ENCODE measurements around the gene LRRC47.

The LRRC47 gene

GRCh38 chr1:3778590-3779264 lies 17.6 kb downstream of the LRRC47 start:
- Histone ChIP-seq H3K27ac (ENCODE audit: low read depth, low read length, poor library complexity, severe bottlenecking) (no peak overlapping the region), H3K4me3 (ENCODE audit: low read depth, low read length, poor library complexity, severe bottlenecking) (no peak overlapping the region), H3K9ac (ENCODE audit: low read length) (no peak overlapping the region), H3K4me2 (ENCODE audit: low read length) (no peak overlapping the region), H3K27me3 (ENCODE audit: insufficient read depth, low read length) (no peaks in the 10 kb centered on the region), H3F3A (ENCODE audit: insufficient read depth, low read length) (no peaks in the 10 kb centered on the region), H3K4me1 (ENCODE audit: insufficient read depth, low read length, severe bottlenecking) (peaks cover 14% of the 10 kb centered on the region), H4K20me1 (ENCODE audit: insufficient read depth, low read length) (no peaks in the 10 kb centered on the region), H3K9me2 (ENCODE audit: low read depth, low read length) (no peaks in the 10 kb centered on the region), H3K36me3 (ENCODE audit: insufficient read depth, low read length) (peaks cover 50% of the 10 kb centered on the region), H3K79me2 (ENCODE audit: insufficient read depth, low read length) (no peaks in the 10 kb centered on the region), H3K9me3 (ENCODE audit: low read length) (no peaks in the 10 kb centered on the region), H2AFZ (ENCODE audit: low read length) (no peak overlapping the region)
- TF ChIP-seq, protein P1, sequence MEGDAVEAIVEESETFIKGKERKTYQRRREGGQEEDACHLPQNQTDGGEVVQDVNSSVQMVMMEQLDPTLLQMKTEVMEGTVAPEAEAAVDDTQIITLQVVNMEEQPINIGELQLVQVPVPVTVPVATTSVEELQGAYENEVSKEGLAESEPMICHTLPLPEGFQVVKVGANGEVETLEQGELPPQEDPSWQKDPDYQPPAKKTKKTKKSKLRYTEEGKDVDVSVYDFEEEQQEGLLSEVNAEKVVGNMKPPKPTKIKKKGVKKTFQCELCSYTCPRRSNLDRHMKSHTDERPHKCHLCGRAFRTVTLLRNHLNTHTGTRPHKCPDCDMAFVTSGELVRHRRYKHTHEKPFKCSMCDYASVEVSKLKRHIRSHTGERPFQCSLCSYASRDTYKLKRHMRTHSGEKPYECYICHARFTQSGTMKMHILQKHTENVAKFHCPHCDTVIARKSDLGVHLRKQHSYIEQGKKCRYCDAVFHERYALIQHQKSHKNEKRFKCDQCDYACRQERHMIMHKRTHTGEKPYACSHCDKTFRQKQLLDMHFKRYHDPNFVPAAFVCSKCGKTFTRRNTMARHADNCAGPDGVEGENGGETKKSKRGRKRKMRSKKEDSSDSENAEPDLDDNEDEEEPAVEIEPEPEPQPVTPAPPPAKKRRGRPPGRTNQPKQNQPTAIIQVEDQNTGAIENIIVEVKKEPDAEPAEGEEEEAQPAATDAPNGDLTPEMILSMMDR (IDR thresholded peaks at IDR 0.05; ENCODE audit: low read length) = no peak
- no peak for TF ChIP-seq EZH2 (IDR thresholded peaks at IDR 0.05; ENCODE audit: borderline replicate concordance, low read length)

DNA sequence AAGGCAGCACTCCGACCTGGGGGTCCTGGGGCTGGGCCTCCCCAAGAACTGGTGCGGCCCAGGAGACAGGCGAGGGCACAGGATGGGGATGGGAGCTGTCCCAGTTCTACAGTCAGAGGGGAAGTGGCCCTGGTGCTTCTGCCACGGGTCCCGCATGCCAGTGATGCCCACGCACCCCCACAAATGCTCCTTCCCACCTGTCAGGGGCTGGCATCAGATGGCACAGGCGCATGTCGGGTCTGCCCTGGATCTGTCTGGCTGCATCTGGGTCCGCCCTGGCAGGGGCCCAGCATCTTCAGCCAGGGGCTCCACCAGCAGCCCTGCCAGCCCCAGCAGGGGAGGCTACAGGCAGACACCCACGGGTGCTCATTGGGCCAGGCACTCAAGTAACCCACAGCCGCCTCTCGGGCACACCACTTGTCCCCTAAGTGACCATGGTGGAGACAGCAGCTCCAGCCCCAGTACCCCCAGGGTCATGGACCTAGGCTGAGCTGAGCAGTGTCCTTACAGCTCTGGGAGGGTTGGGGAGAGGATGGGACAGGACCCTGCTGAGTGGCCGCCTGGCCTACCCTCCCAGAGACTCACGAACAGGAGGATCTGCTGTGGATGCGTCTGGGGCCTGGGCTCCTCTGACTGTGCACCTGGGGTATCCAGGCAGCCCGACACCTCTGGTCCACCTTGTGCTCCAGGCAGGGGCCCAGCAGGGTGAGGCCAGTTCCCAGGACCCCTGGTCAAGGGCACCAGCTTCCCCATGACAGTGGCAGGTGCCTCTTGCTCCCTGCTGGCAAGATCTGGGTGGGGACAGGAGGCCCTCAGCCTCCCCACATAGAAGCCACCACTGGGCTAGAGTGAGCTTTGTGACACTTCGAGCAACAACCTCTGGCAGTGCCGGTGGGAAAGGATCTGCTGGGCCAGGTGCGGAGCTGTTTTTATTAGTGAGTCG lies 18.4 kb downstream of the LRRC47 start:
- Histone ChIP-seq H3K4me2 (ENCODE audit: low read length) (no peak overlapping the region), H3K79me2 (ENCODE audit: insufficient read depth, low read length) (no peaks in the 10 kb centered on the region), H3K9ac (ENCODE audit: low read length) (no peak overlapping the region), H3K27ac (ENCODE audit: low read depth, low read length, poor library complexity, severe bottlenecking) (no peak overlapping the region), H3K9me2 (ENCODE audit: low read depth, low read length) (no peaks in the 10 kb centered on the region), H3K4me3 (ENCODE audit: low read depth, low read length, poor library complexity, severe bottlenecking) (no peak overlapping the region), H3K36me3 (ENCODE audit: insufficient read depth, low read length) (peaks cover 43% of the 10 kb centered on the region), H3F3A (ENCODE audit: insufficient read depth, low read length) (no peaks in the 10 kb centered on the region), H3K4me1 (ENCODE audit: insufficient read depth, low read length, severe bottlenecking) (peaks cover 14% of the 10 kb centered on the region), H3K9me3 (ENCODE audit: low read length) (no peaks in the 10 kb centered on the region), H3K27me3 (ENCODE audit: insufficient read depth, low read length) (no peaks in the 10 kb centered on the region), H4K20me1 (ENCODE audit: insufficient read depth, low read length) (no peaks in the 10 kb centered on the region), H2AFZ (ENCODE audit: low read length) (no peak overlapping the region)
- no peak for TF ChIP-seq EZH2 (IDR thresholded peaks at IDR 0.05; ENCODE audit: borderline replicate concordance, low read length)
- TF ChIP-seq, protein P1 (IDR thresholded peaks at IDR 0.05; ENCODE audit: low read length) = no peak

DNA sequence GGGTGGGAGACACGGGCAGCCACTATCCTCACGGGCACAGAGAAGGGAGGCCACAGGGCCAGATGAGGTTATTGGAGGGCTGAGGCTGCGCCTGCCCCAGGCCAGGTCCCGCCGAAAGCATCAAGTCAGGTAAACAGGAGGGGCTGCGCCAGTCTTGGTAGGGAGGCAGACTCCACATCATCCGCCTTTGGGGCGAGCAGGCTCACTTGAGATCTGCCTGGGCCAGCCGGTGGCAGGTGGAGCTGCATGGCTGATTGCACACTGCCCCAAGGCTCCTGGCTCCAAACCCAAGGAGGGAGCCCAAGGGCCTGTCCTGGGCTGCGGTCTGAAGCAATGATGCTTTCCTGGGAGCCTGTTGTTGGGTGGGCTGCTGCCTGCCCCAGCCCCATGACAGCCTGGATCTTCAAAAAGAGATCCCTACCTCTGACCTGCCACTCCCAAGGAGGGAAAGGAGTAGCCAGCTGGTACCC lies 19.2 kb downstream of the LRRC47 start:
- no peaks in the 10 kb centered on the region for H3K79me2 ChIP-seq (ENCODE audit: insufficient read depth, low read length)
- no peaks in the 10 kb centered on the region for H3K27me3 ChIP-seq (ENCODE audit: insufficient read depth, low read length)
- H3K36me3 ChIP-seq (ENCODE audit: insufficient read depth, low read length) = peaks cover 35% of the 10 kb centered on the region
- H3K9me3 ChIP-seq (ENCODE audit: low read length) = no peaks in the 10 kb centered on the region
- no peak overlapping the region for H3K4me2 ChIP-seq (ENCODE audit: low read length)
- TF ChIP-seq, protein P1 (IDR thresholded peaks at IDR 0.05; ENCODE audit: low read length) = no peak
- TF ChIP-seq EZH2 (IDR thresholded peaks at IDR 0.05; ENCODE audit: borderline replicate concordance, low read length) = no peak
- no peaks in the 10 kb centered on the region for H3K9me2 ChIP-seq (ENCODE audit: low read depth, low read length)
- no peak overlapping the region for H3K9ac ChIP-seq (ENCODE audit: low read length)
- no peak overlapping the region for H2AFZ ChIP-seq (ENCODE audit: low read length)
- no peak overlapping the region for H3K27ac ChIP-seq (ENCODE audit: low read depth, low read length, poor library complexity, severe bottlenecking)
- peaks cover 15% of the 10 kb centered on the region for H3K4me1 ChIP-seq (ENCODE audit: insufficient read depth, low read length, severe bottlenecking)
- H3K4me3 ChIP-seq (ENCODE audit: low read depth, low read length, poor library complexity, severe bottlenecking) = no peak overlapping the region
- no peaks in the 10 kb centered on the region for H3F3A ChIP-seq (ENCODE audit: insufficient read depth, low read length)
- H4K20me1 ChIP-seq (ENCODE audit: insufficient read depth, low read length) = no peaks in the 10 kb centered on the region

Data from OCI-LY1 (cell line).